ENCODE results near the gene CINP.

CINP gene

DNA sequence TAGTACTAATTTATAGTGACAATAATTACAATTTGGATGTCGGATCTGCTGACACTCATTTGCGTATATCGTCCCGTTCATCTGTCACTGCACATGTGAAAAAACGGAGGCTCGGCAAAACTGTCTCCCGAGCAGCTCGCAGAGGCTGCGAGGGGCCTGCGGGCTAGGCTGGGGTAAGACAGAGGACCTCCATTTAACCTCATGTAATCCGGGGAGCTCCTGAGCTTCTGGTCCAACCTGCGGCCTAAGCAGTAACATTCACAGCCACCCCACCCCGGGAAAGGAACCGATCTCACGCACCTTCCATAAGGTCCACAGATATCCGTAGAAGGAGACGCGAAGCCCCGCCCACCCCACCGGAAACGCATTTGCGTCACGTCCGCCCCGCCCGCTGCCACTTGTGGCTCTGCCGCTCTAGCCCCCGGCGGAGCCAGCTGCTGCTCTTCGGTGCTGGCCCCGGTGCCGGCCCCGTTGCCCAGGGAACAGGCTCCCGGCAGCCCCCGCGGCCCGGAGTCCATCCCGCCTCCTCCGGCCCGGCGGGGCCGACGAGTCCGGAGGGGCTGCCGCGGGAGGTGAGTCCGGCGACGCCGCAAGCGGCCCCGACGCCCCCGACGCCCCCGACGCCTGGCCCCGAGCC lies at the start of gene CINP, which contains the start of gene TECPR2:
CINP (minus strand) TSS at position 346 of the 637 bp plus-strand sequence; CDS start at position 307, 39 bp downstream.
TECPR2 (plus strand) TSS at position 397 of the 637 bp plus-strand sequence. CDS start 13,781 bp downstream, outside the sequence.
- peak; percentile 95 for DNase-seq

DNA sequence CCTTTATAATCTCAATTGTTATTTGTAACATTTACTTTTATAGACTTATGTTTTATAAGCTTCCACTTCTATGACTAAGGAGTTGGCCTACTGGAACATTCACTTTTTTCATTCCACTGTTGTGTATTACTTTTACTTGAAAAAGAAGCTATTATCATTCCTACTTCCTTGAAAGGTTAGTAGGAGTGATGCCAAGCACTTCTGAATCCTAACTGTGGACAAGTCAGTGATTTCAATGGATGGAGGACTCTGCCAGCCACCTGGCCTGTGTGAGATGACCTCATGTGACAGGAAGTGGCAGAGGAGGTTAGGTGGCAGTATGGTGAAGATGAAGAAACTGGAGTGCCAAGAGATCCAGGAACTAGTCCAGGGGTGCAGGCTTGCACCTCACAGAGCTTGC lies 46.0 kb upstream of the CINP start:
- DNase-seq, result no peak

DNA sequence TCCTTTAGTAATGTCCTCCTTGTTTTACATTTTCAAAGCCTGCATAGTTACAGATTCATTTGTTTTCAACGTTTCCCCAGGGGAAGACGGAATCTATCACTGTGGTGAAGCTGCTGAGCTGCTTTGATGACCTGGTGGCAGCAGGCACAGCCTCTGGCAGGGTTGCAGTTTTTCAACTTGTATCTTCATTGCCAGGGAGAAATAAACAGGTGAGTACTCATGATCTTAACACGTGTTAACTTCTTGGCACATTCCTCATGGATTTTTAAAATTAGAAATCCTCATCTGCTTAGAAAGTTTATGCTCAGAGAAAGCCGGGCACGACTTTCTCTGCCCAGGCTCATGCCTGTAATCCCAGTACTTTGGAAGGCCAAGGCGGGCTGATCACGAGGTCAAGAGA lies 44.6 kb upstream of the CINP start:
- DNase-seq, result no peak

DNA sequence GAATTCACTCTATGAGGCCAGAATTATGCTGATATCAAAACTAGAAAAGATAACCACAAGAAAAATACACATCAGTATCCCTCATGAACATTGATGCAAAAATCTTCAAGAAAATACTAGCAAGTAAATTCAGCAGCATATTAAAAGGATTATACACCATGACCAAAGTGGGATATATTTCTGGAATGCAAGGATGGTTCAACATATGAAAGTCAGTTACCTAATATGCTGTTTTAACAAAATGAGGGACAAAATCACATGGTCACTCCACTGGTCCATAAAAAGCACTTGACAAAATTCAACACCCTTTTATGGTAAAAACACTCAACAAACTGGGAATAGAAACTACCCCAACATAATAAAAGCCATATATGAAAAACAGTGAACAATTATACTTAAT lies 40.3 kb upstream of the CINP start:
- no peak for DNase-seq

DNA sequence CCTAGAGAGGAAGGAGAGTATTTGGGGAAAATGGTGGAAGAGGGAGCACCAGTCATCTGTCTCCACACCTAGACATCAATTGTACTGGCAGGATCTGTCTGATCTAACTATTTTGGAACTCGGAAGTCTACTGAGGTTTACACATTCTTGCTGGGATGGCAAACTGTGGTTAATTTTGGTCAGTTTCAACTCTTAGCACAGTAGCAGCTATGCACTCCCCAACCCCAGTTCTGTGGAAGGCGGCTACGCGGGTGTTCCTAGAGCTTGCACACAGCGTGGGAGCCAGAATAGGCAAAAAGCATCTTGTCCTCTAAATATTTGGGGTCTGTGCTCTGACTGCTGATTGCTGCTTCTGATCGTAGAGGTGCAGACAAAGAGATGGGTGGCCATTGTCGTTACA lies 33.8 kb upstream of the CINP start:
- no peak for DNase-seq

DNA sequence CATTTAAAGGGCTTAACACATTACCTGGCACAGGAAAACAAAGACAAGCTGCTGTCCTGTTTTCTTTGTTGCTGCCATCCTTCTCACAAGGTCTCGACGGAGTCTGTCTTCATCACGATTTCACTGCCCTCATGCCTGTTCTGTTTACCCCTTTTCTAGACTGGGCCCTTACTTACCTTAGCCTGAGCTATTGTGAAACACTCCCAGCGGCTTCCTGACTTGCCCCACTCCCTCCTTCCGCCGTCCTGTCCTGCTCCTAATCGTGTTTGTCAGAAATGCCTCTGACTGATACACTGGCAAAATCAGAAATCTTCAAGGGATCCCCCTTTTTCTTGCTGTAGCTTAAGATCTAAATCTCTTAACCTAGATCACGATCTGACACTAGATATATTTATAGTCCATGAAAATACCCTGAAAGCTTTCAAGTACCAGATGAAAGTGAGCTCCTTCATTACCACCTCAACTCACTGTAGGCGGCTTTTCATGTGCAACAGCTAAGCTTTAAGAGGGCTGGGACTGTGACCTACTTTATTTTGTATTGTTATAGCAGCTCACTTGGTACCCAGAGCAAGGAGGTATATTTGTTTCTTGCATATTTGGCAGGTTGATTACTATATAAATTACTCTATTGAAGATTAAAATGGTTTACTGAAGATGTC lies 32.2 kb upstream of the CINP start:
- DNase-seq, result no peak

DNA sequence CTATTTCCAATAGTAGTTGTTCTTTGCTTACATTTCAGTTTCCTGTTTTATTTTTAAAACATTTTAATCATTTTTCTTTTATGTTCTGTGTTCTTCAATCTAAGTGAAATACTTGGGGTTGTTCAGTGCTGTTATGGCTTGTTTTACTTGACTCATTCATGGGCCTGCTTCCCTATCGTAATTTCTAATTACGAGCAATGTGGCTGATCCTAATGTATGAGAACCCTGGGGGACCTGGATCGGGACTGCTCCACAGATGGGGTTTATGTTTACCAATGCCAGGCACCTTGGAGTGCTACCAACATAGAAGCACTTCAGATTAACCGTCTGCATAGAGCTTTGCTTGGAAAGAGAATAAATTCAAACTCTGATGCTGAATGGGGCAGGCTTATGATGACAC lies 29.8 kb upstream of the CINP start:
- DNase-seq, result no peak

DNA sequence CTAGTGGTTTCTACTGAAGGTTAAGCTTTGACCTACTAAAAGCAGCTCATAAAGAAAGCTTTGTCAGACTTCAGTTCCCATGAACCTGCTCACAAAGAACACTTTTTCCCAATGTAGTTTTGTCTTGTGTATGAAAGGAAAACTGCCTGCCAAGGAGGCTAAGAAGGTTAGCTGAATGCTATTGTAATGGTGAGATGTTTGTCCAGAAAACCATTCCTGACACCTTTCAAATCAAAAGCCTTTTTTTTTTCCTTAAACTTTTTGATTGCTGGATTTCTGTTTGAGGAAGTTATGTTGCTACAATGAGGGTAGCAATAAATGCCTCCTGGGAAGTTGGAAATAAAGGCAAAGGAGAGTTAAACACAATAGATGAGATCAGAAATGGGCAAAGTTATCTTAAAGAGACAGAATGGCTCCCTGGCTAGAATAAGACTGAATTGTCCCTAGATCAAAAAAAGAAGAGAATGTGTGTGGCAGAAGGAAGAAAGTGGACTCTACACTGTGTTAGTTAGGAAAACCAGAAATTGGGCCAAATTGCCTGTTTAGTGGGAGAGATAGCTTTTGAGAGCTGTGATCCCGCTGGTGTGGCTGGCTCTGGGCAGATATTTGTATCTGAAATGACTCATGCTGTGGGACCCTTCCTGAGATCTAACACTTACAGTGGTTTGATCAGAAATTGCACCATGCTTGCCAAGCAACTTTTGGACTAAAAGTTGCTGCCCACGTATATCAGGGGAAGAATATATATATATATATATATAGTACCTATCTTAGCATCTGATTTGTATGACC lies 27.6 kb upstream of the CINP start:
- DNase-seq, result no peak

DNA sequence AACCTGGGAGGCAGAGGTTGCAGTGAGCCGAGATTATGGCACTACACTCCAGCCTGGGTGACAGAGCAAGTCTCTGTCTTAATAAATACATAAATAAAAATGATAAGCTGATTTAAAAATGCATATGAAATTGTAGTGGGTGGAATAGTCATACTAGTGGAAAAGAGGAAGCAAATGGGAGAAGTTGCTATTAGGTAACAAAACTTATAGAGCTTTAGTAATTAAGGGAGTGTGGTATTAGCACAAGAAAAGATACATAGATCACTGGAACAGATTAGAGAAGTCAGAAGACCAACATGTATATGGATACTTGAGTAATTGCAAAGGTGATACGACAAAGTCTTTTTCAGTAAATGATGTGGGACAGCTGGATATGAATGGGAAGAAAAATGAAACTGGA lies 26.6 kb upstream of the CINP start:
- DNase-seq, result no peak

DNA sequence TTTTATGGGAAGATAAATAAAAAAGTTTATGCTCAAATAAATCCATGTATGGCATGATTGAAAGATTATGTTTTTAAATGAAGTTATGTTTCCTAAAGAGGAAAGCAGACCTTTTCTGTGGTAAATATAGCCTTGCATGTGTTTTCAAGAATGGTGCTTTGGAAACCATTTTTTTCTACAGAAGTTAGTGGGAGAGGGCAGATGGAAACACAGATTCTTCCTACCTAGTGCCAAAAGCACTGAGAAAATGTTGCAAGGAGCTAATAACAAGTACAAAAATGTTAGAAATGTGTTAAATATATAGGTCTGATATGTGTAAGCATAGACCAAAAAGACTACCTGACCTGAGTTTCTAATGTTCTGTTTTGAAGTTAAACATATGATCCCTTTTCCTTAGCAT lies 24.4 kb upstream of the CINP start:
- DNase-seq, result no peak

DNA sequence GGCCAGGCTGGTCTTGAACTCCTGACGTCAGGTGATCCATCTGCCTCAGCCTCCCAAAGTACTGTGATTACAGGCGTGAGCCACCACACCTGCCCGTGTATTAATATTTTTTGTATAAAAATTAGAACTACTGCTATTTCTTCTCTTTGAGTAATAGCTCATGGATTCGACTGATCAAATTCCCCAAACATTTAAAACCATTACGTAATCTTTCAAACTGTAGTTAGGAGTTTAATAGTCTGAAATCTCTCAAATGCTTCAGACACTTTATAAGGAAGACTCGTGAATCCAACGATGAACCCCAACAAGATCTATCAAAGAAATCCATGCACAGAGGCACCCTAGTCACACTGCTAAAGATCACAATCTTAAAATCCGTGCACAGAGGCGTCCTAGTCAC lies 16.1 kb upstream of the CINP start:
- DNase-seq, result no peak

DNA sequence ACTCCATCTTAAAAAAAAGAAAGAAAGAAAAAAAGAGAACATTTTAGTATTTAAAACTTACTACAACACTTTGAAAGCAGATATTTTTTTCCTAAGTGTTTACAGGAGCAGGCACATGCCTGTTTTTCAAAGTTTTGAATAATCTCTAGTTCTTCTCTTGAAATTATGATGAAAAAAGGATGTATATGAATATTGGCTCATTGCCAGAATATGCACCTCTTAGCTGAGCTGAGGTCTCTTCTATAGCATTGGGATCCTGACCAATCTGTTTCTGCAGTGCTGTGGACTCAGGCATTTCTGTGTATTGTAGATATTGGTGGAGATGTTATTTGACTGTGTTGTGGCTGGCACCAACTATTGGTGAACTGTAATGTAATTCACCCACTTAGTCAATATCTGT lies 15.0 kb upstream of the CINP start:
- no peak for DNase-seq

DNA sequence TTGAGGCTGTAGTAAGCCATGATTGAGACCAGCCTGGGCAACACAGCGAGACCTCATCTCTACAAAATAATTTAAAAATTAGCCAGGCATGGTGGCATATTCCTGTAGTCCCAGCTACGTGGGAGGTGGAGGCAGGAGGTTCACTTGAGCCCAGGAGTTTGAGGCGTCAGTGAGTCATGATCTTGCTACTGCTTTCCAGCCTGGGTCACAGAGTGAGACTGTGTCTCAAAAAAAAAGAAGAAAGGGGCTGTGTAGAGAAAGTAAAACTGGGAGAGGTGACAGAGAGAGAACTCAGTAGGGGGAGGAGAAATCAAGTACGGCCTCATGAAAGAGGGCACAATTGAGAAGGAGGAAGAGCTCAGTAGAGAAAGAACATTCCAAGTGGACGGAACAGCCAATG lies 12.4 kb upstream of the CINP start:
- no peak for DNase-seq

DNA sequence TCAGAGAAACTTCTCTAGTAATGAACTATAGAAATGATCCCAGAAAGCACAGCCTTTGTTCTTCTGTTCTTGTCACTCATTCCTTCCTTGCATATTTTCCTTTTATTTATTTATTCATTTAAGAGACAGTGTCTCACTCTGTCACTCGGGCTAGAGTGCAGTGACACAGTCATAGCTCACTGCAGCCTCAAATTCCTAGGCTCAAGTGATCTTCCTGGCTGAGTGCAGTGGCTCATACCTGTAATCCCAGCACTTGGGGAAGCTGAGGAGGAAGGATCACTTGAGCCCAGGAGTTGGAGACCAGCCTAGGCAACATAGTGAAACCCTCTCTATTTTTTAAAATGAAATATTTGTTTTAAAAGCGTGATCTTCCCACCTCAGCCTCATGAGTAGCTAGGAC lies 11.6 kb upstream of the CINP start:
- DNase-seq, result no peak

DNA sequence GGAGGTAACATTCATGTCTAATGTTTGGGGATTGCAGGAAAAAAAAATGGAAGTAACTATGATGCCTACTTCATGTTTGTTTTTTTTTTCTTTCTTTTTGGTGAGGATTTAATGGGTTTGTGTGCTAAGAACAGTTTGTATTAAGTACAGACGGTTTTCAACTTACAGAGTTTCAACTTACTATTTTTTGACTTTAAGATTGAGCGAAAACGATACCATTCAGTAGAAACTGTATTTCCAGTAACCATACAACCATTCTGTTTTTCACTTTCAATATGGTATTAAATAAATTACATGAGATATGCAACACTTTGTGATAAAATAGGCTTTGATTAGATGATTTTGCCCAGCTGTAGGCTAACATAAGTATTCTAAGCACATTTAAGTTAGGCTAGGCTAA lies 10.4 kb upstream of the CINP start:
- DNase-seq, result no peak

DNA sequence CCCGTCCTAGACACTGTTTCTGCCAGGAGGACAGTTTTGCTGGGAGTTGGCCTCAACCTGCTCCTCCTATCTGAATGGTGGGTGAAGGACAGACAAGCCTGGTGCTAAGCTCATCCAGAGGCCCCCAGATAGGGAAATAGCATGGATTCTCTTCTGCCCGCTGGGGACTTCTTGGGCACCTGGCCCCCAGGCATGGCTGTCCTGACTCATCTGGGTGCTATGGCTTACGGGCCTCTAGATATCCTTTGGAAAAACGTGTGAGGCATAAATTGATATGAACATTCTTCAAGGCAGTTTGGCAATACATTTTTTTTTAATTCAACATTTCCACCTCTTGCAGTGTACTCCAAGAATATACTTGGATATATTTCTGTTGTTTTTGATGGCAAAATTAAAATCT lies 8.7 kb upstream of the CINP start:
- DNase-seq, result no peak

DNA sequence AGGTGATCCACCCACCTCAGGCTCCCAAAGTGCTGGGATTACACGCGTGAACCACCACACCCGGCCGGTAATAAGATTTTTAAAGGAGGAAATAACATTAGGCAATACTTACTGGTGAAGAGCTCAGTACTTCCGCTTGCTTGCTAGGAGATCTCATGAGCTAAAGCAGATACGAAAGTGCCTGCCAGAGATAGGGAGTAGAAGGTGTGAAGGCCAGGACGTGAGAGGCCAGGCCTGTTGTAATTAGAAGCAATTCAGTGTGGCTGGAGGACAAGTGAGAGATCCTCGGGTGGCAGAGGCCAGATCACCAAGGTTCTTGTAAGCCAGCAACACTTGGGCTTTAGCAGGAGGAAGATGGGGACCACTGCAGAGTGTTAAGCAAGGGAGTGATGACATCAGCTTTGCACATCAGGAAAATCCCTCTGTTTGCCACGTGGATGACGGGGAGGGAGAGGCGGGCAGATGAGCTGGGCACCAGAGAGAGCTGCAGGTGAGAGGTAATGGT lies 7.7 kb upstream of the CINP start:
- DNase-seq, result no peak

DNA sequence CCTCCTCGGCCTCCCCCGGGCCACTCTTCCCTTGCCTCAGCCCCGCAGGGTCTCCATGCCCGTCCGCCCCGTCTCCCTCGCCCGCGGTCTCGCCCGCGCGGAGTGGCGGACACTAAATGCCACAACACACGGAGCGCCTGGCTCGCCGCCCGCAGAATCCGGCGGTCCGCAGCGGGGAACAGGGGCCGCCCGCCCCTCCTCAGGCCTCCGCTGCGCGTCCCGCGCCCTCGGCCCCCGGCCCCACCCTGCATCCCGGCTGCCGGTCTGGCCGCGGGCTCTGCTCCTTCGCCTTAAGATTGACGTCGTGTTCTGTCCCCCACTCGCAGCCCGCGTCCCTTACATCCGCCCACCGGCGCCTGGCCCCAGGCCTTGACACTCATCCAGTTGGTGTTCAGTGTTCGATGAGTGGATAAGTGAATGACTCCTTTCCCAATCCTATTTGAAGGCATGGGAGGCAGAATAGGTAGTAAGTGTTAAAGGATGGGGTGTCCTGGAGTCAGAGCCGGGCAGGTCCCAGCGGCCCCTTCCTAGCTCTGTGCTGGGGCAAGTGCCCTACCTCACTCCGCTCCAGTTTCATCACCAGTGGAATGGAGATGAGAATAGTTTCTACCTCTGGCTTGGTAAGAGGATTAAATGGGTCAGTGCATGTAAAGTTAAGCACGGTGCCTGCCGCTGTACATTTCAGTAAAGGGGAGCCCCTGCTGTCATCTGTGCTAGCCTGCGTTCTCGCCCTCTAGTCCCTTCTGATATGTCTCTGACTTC lies 673 bp upstream of the CINP start:
- peak; percentile 50 for DNase-seq

DNA sequence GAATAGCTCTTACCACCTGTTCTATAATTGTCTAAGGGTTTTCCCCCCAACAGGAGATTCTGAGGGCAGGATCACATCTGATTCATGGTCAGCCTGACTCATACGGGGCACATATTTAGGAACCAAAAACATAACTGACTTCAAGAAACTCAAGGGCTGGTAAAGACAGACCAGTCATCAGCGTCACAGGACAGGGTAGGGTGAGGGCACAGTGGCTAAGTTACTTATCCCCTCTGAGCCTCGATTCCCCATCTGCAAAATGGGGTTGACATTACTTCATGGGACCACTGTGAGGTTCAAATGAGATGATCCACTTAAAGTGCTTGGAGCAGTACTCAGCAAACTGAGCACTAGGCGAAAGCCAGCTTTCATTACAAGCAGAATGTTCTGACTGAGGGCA lies 606 bp downstream of the CINP start:
- DNase-seq, result no peak

DNA sequence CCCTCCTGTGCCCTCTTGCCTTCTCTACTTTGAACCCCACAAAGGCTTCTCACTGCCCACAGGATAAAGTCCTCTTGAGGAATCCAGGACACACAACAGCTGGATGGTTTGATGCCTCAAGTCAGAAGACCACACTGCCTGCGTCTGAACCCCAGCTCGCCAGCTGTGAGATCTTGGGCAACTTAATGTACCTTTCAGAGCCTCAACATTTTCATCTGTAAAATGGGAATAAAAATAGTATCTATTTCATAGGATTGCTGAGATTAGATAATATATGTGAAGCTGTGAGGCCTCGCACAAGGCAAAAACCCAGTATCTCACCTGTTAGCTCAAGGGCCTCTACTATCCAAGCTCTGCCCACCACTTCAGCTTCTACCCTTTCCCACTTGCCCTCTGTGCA lies 2.3 kb downstream of the CINP start:
- no peak for DNase-seq

DNA sequence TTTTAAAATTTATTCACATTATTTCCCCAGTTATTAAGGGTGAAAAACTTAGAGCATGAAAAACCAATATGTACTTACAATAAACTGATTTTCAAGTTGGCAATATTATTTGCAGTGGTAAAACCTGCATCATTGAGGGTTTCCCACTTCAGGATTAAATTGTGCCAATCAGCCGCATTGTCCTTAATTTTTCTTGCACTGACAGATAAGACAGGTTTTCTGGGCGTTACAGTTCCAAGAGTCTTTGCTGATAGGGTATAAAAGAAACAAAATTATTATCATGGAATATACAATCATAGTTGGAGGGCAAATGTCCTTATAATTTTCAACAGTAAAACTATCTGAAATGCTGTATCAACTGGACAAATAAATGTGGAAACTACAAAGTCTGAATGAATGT lies 3.3 kb downstream of the CINP start:
- DNase-seq, result no peak

DNA sequence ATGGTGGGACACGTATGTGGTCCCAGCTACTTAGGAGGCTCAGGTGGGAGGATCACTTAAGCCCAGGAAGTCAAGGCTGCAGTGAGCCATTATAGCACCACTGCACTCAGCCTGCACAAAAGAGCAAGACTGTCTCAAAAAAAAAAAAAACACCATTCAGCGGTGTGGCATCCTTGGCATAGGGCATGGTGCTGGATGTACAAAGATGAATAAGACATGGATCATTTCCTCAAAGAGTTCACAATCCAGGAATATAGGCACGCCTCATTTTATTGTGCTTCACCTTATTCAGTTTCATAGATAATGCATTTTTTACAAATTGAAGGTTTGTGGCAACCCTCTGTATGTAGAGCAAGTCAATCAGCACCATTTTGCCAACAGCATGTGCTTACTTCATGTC lies 6.4 kb downstream of the CINP start:
- DNase-seq, result no peak

DNA sequence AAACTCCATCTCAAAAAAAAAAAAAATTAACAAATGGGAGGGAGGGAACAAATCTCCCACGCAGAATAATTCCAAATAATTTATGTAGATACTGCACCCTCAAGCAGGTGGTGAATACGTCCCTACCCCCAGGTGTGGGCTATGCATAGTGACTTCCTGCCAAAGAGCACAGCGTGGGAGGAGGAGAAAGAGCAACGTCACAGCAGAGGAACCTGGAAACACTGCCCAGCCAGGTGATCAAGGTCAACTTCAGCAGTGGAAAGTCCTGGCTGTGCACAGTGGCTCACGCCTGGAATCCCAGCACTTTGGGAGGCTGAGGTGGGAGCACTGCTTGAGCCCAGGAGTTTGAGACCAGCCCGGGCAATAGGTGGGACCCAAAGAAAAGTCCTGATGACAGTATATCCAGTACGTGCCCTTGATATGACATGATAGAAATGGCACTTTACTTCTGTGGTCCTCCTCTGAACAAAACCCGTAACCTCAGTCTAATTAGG lies 9.5 kb downstream of the CINP start:
- no peak for DNase-seq

All from NCI-H1105 (cell line).